HG03280 (cell line): Measurements from ENCODE around the gene SNX32.

Experiments used
- ATAC-seq: cut with Tn5 transposase; IDR thresholded peaks from one replicate; pipeline ENCODE4 v1.9.1; 2021; ENCODE audit warnings: mild to moderate bottlenecking, moderate library complexity; ENCODE audit not compliant: unreplicated experiment

SNX32 gene

DNA sequence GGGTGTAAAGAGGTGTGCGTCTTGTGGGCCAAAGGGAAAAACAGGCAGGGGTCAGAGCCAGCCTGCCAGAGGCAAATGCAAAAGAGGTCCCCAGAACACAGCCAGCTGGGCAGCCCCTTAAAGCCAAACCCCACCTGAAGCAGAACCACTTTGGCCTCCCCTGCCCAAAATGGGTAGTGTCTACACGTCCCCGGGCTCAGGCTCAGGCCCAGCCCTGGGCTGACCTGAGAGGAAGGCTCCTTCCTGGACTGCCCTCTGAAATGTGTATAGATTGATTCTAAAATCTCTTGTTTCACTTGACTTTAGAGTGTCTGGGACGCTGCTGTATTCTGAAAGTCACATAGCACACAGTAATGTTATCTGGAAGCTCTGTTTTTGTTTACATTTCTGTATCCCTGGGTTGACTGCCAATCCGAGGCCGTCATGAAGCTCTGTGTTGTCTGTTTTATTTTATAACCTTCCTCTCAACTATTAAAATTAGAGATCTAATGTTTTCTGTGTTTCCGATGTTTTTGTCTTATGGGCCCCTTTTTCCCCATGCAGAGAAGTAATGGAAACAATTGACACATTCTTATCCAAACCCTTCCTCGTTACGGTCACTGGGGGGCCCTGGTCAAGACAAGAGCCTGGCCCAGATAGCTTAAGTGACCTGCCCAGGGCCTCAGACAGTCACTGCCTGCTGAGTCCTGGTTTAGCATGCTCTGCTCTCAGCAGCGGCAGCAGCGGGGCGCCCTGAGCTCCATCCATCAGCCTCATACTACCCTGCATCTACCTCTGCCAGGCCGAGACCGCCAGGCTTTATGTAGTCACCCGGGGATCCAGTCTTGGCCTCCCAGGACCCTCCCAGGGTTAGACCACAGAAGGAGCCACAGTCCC lies 36.8 kb upstream of the SNX32 start:
- ATAC-seq: no peak

DNA sequence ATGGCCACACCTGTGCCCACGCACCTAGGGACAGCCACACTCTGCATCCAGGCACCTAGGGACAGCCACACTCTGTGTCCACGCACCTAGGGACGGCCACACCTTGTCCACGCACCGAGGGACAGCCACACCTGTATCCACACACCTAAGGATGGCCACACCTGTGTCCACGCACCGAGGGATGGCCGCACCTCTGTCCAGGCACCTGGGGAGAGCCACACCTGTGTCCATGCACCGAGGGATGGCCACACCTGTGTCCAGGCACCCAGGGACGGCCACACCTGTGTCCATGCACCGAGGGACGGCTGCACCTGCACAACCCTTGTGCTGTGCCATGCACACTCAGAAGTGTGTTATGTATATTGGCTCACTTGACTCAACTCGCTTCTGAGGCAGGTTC lies 36.1 kb upstream of the SNX32 start:
- no peak for ATAC-seq

DNA sequence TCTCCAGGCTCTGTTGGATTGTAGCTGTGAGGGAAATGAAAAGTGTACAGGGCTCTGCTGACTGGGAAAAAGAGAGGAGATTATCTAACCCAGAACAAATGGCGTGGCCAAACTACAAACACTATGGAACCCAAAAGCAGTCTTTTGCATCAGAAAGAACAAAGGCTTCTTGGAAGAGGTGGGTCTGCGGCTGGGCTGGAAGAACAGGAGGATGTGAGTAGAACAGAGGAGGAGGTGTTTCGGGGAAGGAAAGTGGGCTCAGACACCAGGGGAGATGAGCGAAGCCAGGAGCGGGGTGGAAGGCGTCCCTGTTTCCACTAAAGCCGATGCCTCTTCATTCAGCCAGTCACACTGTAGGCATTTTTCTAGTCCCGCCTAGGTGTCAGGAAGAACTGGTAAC lies 34.9 kb upstream of the SNX32 start:
- ATAC-seq: no peak

DNA sequence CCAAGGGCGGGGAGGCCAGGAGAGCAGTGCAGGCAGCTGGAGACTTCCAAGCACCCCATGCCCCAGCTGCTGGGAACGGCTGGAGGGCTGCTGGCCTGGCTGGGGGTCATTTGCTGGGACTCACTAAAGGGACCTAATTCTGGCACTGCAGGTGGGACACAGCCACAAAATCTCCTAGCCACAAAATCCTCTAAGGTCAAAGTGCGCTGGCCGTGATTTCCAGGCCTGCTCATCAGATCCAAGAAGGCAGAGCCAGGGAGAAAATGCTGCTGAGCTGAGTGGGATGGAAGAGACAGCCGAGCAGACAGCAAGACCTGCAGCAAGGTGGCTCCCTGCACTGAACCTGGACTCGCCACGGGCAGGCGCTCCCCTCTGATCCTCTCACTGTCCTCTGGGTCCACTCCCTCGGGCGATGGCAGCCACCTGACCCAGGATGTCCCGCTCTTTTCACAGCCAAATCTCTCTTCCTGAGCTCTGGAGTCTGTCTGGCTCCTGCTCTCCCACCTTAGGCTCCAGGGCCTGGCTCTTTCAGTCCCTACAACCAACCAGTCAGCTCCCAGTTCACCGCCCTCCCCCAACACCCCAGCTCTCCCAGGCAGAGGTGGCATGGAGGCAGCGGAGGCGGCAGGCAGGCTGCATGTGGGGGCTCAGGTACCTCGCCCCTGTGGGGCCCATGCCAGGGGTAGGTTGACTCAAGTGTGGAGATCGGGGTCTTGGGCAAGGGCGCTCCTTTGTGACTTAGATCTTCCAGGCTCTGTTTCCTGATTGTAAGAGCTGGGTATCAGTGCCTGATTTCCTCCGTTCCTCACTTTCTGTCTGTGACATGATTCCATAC lies 32.4 kb upstream of the SNX32 start:
- no peak for ATAC-seq

DNA sequence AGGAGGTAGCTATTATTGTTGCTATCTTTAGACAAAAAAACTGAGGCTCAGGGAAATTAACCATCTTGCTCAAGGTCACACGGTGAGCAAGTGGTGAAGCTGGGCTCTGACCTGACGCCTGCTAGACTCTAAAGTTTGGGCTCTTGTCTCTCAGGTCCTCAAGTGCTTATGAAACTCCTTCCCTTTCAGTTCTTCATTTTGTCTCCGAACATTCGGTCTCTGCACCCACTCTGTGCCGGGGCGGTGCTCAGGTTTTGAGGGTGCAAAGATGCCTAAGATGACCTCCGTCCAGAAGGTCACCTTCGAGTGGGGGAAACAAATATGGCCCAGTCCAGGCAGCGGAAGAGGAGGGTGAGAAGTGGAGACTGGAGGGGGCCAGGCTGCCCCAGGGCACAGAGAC lies 30.9 kb upstream of the SNX32 start:
- ATAC-seq: peak; percentile 75

DNA sequence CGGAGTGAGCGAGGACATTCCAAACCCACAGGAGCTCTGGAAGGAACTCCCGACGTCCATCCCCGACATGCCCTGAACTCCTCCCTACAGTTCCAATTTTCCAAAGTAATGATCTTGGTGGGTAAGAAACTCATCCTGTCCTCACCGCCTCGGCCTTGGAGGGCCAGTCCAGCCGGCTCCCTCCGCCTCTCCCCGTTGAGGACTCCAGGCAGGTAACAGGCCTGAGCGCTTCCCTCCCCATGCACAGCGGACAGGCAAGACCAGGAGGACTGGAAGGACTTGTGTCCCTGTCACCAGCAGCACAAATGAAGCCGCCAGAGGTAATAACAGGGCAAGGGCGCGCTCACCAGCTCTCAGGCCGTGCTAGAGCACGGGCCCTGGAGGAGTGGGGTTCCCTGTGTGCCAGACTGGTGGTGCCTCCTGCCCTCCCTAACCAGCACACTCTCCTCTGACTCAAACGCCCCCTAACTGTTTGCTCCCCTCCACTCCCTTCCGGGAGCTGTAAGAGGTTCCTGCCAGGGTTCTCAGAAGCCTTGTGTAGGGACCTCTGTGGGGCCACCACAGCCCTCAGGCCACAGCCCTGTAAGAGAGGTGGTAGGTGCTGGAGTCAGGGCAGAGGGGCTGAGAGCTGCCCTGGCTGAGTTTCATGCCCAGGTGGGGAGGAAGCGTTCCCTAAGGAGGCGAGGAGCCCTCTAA lies 29.8 kb upstream of the SNX32 start:
- no peak for ATAC-seq

DNA sequence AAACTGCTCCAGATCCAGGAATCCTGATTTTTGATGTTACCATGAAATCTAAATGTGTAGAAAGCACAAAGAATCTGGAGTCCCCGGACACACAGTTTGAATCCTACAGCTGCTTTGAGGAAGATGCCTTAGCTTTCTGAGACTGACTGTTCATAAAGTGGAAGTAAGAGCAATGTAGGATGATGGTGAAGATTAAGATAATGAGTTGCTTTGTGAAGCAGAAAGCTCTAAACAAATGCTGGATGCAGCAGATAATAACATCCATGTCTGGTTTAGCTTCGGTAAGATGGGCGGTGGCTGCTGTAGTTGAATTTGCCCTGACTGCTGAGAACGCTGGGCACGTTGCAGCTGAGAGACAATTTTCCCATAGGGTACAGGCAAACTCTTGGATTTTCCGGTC lies 26.8 kb upstream of the SNX32 start:
- ATAC-seq: no peak

DNA sequence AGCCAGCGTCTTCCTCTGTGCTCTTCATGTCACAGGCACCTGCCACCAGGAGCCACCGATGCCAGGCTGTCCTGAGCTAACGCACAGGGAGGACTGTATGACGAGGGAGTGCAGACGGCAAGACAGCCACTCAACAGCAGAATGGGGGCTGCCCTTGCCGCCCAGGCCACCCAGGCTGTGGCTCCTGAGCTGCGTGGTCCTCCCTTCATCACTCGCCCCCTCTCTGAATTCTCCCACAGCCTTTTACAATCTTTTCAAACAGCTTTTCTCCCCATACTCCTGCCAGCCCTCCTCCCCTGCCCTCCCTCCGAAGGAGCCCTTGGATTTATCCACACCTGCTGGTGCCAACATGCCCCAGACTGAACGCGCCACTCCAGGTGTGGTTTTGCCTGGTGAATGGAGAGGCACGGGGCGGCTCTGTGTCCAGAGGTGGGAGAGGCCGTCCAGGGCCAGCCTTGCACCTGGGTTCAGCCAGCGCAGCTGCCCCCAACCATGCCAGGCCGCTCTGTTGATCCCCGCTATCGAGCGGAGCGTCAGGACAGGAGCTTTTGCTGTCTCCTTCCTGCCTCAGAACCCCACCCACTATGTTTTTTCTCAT lies 24.9 kb upstream of the SNX32 start:
- ATAC-seq: no peak

DNA sequence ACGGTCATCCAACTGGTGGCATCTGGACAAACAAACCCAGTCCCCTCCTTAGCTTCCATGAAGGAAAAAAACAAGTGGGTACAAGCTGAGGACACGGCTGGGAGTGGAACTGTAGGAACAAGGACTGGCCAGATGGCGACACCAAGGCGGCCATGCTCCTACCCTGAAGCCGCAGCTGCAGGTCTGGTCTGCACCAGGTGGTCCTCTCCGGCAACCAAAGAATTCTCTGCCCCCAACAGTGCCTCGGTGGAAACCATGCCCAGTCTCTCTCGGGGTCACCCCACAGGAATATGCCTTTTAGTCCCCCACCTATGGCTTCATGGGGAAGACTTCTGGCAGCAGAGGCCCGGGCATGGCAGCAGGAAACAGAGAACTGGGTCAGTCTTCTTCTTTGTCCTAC lies 24.3 kb upstream of the SNX32 start:
- no peak for ATAC-seq

DNA sequence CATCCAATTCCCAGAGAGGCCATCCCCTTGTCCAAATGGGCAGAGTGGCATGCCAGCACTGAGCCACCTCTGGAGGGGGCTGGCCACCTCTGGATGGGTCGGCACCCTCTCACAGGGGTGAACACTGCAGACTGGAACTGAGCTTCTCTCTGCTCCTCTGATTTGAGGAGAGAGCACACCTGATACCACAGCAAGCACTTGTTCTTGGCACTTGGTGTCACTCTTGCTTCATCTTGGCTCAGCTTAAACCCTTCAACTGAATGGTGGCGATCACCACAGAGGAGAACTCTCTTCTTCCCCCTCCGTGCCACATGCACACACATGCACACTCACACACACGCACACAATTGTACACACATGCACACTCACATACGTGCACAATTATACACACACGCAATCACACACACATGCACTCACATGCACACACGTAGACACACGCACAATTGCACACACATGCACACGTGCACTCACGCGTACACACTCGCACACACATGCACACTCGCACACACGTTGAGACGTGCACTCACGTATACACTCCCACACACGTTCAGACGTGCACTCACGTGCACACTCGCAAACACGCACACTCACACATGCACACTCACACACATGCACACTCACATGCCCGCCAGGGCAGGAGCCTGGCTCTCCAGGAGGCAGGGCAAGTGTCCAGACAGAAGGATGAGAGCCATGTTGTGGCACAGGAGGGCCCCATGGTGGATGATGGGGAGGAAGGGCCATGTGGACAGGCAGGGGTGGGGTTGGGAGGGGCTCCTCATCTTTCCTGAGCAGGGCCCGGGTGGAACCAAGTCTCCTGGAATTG lies 23.5 kb upstream of the SNX32 start:
- no peak for ATAC-seq

DNA sequence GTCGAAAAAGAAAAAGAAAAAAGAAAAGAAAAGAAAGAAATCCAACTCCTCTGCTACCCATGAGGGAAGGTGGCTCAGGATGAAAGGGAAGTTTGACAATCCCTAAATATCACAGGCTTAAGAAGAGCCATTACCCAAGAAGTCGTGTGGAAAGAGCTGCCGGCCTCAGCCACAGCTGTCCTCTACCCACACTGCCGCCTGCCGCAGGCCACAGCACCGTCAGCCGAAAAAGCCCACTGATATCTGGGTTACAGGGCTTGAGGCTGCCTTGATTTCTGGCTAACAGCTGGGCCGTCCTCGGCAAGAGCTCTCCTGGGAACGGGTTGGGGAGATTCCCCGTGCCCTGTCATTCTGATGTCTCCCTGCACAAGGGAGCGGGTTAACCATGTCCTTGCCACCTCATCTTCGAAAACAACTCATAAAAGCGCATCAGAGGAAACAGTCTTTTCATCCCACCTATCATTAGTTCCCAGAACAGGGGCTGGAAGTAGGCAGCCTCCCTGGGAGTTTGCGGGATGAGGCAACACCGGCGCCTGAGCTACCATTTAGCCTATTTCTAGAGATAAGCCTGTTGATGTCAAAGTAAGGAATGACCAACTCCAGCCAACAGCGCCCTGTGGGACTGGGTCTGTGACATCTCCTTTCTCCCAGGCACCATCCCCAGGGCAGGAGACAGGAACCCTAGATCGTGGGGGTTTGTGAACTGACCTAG lies 21.8 kb upstream of the SNX32 start:
- no peak for ATAC-seq

DNA sequence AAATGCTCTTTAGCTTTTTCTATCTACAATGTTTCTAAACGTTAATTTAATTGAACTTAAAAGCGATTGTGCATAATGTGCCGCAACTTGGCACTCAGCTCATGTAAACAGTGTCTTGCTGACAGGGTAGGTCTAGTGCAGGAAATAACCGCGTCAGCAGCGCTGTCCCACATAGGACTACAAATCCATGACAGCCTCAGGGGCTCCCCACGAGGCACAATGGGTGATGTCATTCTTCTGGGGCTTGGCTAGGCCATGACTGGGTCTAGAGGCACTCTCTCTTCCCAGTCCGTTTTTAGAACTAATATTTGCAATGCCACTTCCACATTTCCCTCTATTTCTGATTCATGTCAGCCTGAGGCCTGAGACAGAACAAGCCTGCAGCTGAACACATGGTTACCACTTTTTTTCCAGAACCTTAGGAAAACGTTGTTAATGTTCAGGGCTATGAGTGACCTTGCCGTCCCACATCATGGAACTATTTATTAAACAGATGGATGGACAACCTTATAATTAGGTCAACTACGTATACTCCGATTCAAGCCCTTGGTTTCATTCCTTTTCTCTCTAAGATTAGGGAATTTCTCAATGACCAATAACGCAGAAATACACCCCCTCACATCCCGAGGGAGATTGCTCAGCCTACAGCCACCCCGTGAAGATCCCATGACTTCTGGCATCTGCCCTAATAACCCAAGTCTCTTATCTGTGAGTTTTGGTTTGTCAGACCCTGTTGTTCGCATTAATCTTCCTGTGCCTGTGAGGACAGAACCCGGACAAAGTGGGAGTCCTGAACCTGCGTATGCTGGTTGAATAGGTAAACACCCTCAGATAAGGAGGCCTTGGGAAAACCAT lies 19.4 kb upstream of the SNX32 start:
- ATAC-seq: no peak

DNA sequence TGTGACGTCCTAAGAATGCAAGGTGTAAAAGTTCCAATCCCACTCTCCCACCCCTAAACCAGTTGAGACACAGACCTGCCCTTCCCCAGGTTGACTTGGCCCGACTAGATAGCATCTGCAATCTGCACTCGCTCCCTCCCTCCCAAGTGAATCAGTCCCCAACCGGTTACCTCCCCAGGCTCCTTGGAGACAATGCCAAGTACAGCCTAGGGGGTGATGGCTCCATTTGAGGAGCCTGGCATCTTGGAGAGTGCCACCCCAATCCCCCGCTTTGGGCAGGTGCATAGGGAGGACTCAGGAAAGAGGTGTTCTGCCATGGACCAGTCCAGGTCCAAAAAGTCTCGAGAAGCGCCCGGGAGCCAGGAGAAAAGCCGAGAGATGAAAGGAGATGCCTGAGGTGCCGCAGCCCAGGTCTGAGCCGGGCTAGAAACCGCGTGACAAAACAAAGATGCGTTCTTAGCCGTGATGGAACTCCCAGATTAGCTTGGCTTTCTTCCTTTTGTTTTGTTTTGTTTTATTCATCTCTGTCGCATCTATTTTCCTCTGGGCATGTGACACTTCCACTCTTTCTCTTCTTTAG lies 18.7 kb upstream of the SNX32 start:
- no peak for ATAC-seq

DNA sequence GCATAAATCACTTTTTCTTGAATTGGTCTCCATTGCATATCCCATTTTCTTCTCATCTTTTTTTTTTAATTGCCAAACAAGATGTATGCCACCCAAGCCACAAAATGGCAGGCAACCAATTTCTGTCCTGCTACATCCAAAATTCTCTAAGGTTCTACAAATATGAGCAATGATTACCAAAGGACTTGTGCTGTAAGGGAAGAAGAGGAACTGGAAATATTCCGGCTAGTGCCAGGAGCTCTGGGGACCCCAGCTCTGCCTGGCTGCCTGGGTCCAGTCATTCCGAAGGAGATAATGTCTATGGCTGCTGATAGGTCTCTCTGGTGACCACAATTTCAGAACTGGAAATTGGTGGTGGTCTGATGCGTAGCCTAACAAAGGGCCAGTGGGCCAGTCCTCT lies 17.1 kb upstream of the SNX32 start:
- no peak for ATAC-seq

DNA sequence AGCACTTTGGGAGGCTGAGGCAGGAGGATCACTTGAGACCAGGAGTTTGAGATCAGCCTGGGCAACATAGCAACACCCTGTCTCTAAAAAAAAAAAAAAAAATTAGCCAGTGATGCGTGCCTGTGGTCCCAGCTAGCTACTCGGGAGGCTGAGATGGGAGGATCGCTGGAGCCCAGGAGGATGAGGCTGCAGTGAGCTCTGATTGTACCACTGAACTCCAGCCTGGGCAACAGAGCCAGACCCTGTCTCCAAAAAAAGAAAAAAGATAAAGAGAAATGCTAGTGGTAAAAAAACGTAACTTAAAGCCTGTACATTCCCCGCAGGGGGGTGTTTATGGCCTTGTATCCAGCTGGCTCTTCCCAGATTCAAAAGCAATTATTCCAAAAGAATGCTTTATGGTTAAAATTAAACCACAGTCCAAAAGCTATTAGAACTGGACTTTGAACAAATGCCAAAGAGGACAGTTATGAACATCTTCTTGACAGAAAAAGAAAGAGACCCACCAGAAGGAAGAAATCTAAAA lies 16.4 kb upstream of the SNX32 start:
- no peak for ATAC-seq

DNA sequence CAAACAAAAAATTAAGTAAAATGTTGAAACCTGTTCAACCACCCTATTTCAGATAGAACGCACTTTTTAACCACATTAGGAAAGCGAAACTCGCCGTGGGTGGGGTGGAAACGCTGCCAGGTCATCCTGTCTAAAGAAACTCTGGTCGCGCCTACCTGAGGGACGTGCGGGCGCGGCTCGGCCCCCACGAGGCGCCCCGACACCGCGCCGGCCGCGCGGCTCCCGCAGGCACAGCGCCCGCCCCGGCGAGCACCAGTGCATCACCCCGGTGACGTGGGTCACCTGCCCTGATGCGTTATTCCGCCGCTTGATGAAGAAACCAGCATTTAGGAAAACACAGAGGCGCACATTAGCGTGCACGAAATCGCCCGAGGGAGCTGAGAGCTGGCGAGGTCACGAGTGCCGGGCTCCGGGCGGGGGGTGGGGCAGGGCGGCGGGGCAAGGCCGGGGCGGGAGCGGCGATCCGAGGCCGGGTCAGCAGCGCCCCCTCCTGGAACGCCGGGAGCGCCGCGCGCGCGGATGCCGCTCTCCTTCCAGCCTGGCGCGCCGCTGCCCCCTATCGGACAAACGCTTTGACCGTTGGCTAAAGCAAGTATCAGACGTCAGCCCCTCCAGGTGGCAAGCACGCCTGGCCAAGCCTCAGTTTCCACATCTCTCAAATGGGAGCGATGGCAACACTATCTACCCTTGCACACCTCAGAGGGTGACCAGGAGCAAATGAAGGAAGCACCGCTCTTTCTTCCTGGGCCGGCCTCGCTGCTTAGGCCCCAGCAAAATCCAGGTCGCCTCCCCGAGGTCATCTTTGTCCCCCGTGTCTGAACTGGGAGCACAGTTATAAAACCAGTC lies 15.7 kb upstream of the SNX32 start:
- peak; percentile 90 for ATAC-seq

DNA sequence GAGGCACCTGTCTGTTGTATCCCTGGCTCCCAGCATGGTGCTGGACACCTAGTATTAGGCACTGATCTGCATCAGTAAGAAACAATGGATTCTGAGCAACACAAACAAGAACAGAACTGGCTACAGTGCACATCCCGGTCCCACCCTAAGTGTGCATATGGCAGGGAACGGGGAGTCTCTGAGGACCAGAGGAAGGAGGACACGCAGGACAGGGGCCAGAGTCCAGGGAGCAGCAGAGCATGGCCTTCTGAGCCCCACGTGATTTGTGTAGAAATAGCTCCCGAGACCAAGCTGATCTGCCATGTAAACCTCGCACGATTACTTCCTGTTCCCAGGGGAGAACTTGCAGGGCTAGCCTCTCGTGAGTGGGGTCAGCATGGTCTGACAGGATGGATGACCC lies 12.7 kb upstream of the SNX32 start:
- ATAC-seq: no peak
